BLaER1 treated with 17β-estradiol and CSF1 and Interleukin-3, amounts not matched to agents 10 nM and 100 nM (cell line): ENCODE data around the gene ROBO2.

Source experiments
- H3K27ac ChIP-seq, 11 experiments: shearing (Covaris generic); formaldehyde crosslinking; 2 replicates each; pipeline ENCODE4 v1.8.1; 2022
- H3K27me3 ChIP-seq, 11 experiments: shearing (Covaris generic); formaldehyde crosslinking; 2 replicates each; pipeline ENCODE4 v1.8.1; 2022
- H3K36me3 ChIP-seq, 11 experiments: shearing (Covaris generic); formaldehyde crosslinking; 2 replicates each; pipeline ENCODE4 v1.8.1; 2022
- H3K4me1 ChIP-seq, 10 experiments: shearing (Covaris generic); formaldehyde crosslinking; 2 replicates each; pipeline ENCODE4 v1.8.1; 2022
- H3K4me2 ChIP-seq, 11 experiments: shearing (Covaris generic); formaldehyde crosslinking; 2 replicates each; pipeline ENCODE4 v1.8.1; 2022
- H3K4me3 ChIP-seq, 10 experiments: shearing (Covaris generic); formaldehyde crosslinking; 2 replicates each; pipeline ENCODE4 v1.8.1; 2022
- H3K9ac ChIP-seq, 11 experiments: shearing (Covaris generic); formaldehyde crosslinking; 2 replicates each; pipeline ENCODE4 v1.8.1; 2022
- H3K9me3 ChIP-seq, 11 experiments: shearing (Covaris generic); formaldehyde crosslinking; replicated peaks in 1 of 11; 2 replicates each; pipeline ENCODE4 v1.8.1; 2022
- H4K20me1 ChIP-seq, 11 experiments: shearing (Covaris generic); formaldehyde crosslinking; 2 replicates each; pipeline ENCODE4 v1.8.1; 2022
- Cebpa-rat ChIP-seq, 11 experiments: shearing (Covaris generic); IDR thresholded peaks; 2 replicates each; pipeline ENCODE4 v1.8.1; 2022

The ROBO2 gene

GRCh38 chr3:77541203-77541922 lies 501.5 kb downstream of the ROBO2 start:
- H3K9me3 ChIP-seq: no peaks in the 10 kb centered on the region
- H3K4me1 ChIP-seq: no peaks in the 10 kb centered on the region
- H4K20me1 ChIP-seq: no peaks in the 10 kb centered on the region
- no peak overlapping the region for H3K9ac ChIP-seq
- no peaks in the 10 kb centered on the region for H3K36me3 ChIP-seq
- no peak overlapping the region for H3K4me3 ChIP-seq
- H3K27ac ChIP-seq: no peak overlapping the region
- TF ChIP-seq Cebpa-rat (IDR thresholded peaks at IDR 0.05): no peak
- H3K27me3 ChIP-seq: no peaks in the 10 kb centered on the region
- H3K4me2 ChIP-seq: no peak overlapping the region

- no peaks in the 10 kb centered on the region for H3K4me1 ChIP-seq
- H3K4me3 ChIP-seq: no peak overlapping the region
- H3K36me3 ChIP-seq: no peaks in the 10 kb centered on the region
- H3K9me3 ChIP-seq: no peaks in the 10 kb centered on the region
- no peak overlapping the region for H3K4me2 ChIP-seq
- no peaks in the 10 kb centered on the region for H3K27me3 ChIP-seq
- no peaks in the 10 kb centered on the region for H4K20me1 ChIP-seq
- no peak overlapping the region for H3K9ac ChIP-seq
- no peak overlapping the region for H3K27ac ChIP-seq
- no peak for TF ChIP-seq Cebpa-rat (IDR thresholded peaks at IDR 0.05)
Observed at GRCh38 chr3:77546246-77546645, 506.3 kb downstream of the ROBO2 start.

GRCh38 chr3:77549034-77549433 lies 509.1 kb downstream of the ROBO2 start:
- Histone ChIP-seq H3K9ac (no peak overlapping the region), H3K27ac (no peak overlapping the region), H3K4me3 (no peak overlapping the region), H4K20me1 (no peaks in the 10 kb centered on the region), H3K36me3 (no peaks in the 10 kb centered on the region), H3K4me2 (no peak overlapping the region), H3K27me3 (no peaks in the 10 kb centered on the region), H3K4me1 (no peaks in the 10 kb centered on the region), H3K9me3 (no peaks in the 10 kb centered on the region)
- TF ChIP-seq Cebpa-rat (IDR thresholded peaks at IDR 0.05): no peak

DNA sequence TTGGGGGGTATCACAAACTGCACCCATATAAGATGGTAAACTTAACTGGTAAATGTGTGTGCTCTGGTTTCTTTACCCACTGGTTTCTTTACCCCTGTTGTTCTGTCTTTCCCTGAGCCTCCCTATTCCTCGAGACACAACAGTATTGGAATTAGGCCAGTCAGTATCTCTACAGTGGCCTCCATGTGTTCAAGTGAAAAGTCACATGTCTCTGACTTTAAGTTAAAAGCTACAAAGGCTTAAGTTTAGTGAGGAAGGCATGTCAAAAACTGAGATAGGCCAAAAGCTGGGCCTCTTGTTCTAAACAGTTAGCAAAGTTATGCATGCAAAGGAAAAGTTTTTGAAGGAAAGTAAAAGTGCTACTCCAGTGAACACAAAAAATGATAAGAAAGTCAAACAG lies 513.3 kb downstream of the ROBO2 start:
- H4K20me1 ChIP-seq: no peaks in the 10 kb centered on the region
- H3K27me3 ChIP-seq: no peaks in the 10 kb centered on the region
- no peaks in the 10 kb centered on the region for H3K9me3 ChIP-seq
- no peak overlapping the region for H3K9ac ChIP-seq
- H3K4me1 ChIP-seq: no peaks in the 10 kb centered on the region
- no peak for TF ChIP-seq Cebpa-rat (IDR thresholded peaks at IDR 0.05)
- no peak overlapping the region for H3K4me2 ChIP-seq
- H3K36me3 ChIP-seq: no peaks in the 10 kb centered on the region
- H3K27ac ChIP-seq: no peak overlapping the region
- H3K4me3 ChIP-seq: no peak overlapping the region

GRCh38 chr3:77562089-77562488 lies 522.2 kb downstream of the ROBO2 start:
- Histone ChIP-seq H3K4me1 (no peaks in the 10 kb centered on the region), H4K20me1 (no peaks in the 10 kb centered on the region), H3K9ac (no peak overlapping the region), H3K27me3 (no peaks in the 10 kb centered on the region), H3K27ac (no peak overlapping the region), H3K4me2 (no peak overlapping the region), H3K36me3 (no peaks in the 10 kb centered on the region), H3K9me3 (no peaks in the 10 kb centered on the region), H3K4me3 (no peak overlapping the region)
- TF ChIP-seq Cebpa-rat (IDR thresholded peaks at IDR 0.05): no peak

- no peak overlapping the region for H3K27ac ChIP-seq
- H3K4me3 ChIP-seq: no peak overlapping the region
- H3K9me3 ChIP-seq: no peaks in the 10 kb centered on the region
- no peak overlapping the region for H3K9ac ChIP-seq
- no peaks in the 10 kb centered on the region for H3K4me1 ChIP-seq
- H3K36me3 ChIP-seq: no peaks in the 10 kb centered on the region
- H3K4me2 ChIP-seq: no peak overlapping the region
- H4K20me1 ChIP-seq: no peaks in the 10 kb centered on the region
- no peak for TF ChIP-seq Cebpa-rat (IDR thresholded peaks at IDR 0.05)
- H3K27me3 ChIP-seq: no peaks in the 10 kb centered on the region
Observed at GRCh38 chr3:77563012-77563411, 523.1 kb downstream of the ROBO2 start.

GRCh38 chr3:77566055-77566454 lies 526.2 kb downstream of the ROBO2 start:
- no peak overlapping the region for H3K27ac ChIP-seq
- no peaks in the 10 kb centered on the region for H3K27me3 ChIP-seq
- H3K4me1 ChIP-seq: no peaks in the 10 kb centered on the region
- no peaks in the 10 kb centered on the region for H4K20me1 ChIP-seq
- no peak overlapping the region for H3K4me3 ChIP-seq
- H3K36me3 ChIP-seq: no peaks in the 10 kb centered on the region
- no peak for TF ChIP-seq Cebpa-rat (IDR thresholded peaks at IDR 0.05)
- H3K9me3 ChIP-seq: no peaks in the 10 kb centered on the region
- H3K4me2 ChIP-seq: no peak overlapping the region
- no peak overlapping the region for H3K9ac ChIP-seq

DNA sequence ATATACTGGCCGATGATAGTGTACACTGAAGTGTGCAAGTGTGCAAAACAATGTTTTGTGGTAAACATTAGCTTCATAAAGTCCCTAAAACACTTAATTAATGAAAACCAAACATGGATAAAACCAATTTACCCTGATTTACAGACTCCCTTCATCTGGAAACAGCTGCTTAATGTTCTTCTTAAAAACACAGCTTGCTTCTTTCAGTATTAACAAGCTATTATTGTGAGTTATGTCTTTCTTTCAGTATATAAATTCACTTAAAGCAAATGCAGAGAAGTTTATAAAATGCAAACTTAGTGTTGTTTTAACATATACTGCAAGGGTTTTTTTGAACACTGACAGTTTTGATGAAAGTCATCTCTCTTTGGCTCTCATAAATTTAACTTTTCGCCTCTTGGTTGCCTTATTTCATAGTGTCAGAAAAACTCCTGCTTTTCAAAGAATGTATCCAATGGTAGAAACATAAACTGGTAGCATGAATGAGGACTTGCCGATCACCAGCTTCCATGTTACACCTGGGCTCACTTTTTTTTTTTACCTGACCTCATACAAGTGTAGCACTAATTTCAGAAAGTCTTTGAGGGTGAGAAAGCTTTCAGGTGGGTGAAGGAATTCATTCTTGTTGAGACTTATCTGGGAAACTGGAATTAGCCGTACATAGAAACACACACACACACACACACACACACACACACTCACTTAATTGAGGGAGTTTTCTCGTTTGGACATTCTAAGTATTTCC lies 532.2 kb downstream of the ROBO2 start:
- no peak overlapping the region for H3K4me3 ChIP-seq
- TF ChIP-seq Cebpa-rat (IDR thresholded peaks at IDR 0.05): no peak
- H3K4me2 ChIP-seq: no peak overlapping the region
- H4K20me1 ChIP-seq: no peaks in the 10 kb centered on the region
- H3K9me3 ChIP-seq: no peaks in the 10 kb centered on the region
- no peak overlapping the region for H3K27ac ChIP-seq
- peaks cover 0 to 2% (median 0%) of the 10 kb centered on the region in 10 experiments; a peak in 1 of 20 replicates for H3K4me1 ChIP-seq
- no peak overlapping the region for H3K9ac ChIP-seq
- no peaks in the 10 kb centered on the region for H3K36me3 ChIP-seq
- H3K27me3 ChIP-seq: no peaks in the 10 kb centered on the region

- Histone ChIP-seq H3K36me3 (no peaks in the 10 kb centered on the region), H3K9ac (no peak overlapping the region), H4K20me1 (no peaks in the 10 kb centered on the region), H3K27me3 (no peaks in the 10 kb centered on the region), H3K9me3 (no peaks in the 10 kb centered on the region), H3K4me2 (no peak overlapping the region; a peak in 1 of 22 replicates), H3K4me3 (no peak overlapping the region), H3K27ac (no peak overlapping the region), H3K4me1 (peaks cover 0 to 5% (median 0%) of the 10 kb centered on the region in 10 experiments; a peak in 1 of 20 replicates)
- no peak for TF ChIP-seq Cebpa-rat (IDR thresholded peaks at IDR 0.05)
Observed at GRCh38 chr3:77577264-77577663, 537.4 kb downstream of the ROBO2 start.

DNA sequence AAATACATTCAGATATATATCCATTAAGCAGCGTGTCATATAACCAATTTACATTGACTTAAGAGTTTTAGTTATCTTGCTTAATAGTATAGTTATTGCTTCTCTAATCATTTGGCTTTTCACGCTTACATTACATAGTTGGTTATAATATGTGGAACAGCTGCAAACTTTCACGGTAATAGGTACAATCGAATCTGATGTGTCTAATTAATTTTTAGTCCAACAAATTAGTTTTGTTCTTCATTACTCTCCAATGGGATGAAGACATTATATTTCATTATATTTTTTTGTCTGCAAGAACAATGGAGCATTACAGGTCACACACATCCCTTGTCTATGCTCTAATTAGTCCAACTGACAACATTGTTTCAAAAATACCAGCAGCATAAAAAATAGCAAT lies 546.3 kb downstream of the ROBO2 start:
- H3K27ac ChIP-seq: no peak overlapping the region
- no peaks in the 10 kb centered on the region for H3K4me1 ChIP-seq
- H3K4me3 ChIP-seq: no peak overlapping the region
- TF ChIP-seq Cebpa-rat (IDR thresholded peaks at IDR 0.05): no peak
- no peaks in the 10 kb centered on the region for H3K27me3 ChIP-seq
- H3K36me3 ChIP-seq: no peaks in the 10 kb centered on the region
- no peaks in the 10 kb centered on the region for H4K20me1 ChIP-seq
- H3K9me3 ChIP-seq: no peaks in the 10 kb centered on the region
- H3K4me2 ChIP-seq: no peak overlapping the region
- no peak overlapping the region for H3K9ac ChIP-seq
